Duodenal mucosa (tissue), 2 donors: ENCODE measurements around the gene MFAP2.
"Not testable (repeated sequence)": the region's sequence is repeated elsewhere in the genome, so short reads cannot be mapped to it uniquely, and the experiment has no call there.

Source experiments
- H3K27ac ChIP-seq: one replicate; pipeline ENCODE4 v1.7.0; 2013; ENCODE audit warnings: low read depth, low read length
- H3K27me3 ChIP-seq, 2 donors: one replicate each; pipeline ENCODE4 v1.7.0; 2013; ENCODE audit warnings: low read length in 2 of 2, control low read depth in 1 of 2; ENCODE audit not compliant: insufficient read depth in 2 of 2, control insufficient read depth in 1 of 2
- H3K36me3 ChIP-seq, 2 donors: one replicate each; pipeline ENCODE4 v1.7.0; 2013; ENCODE audit warnings: low read length in 2 of 2, control low read depth in 1 of 2; ENCODE audit not compliant: insufficient read depth in 2 of 2, control insufficient read depth in 1 of 2
- H3K4me1 ChIP-seq, 2 donors: one replicate each; pipeline ENCODE4 v1.7.0; 2013; ENCODE audit warnings: low read length in 2 of 2, control low read depth in 1 of 2; ENCODE audit not compliant: insufficient read depth in 2 of 2, control insufficient read depth in 1 of 2
- H3K4me3 ChIP-seq, 2 donors: one replicate each; pipeline ENCODE4 v1.7.0; 2013; ENCODE audit warnings: low read length in 2 of 2, low read depth in 1 of 2
- H3K9ac ChIP-seq, 2 donors: one replicate each; pipeline ENCODE4 v1.7.0; 2013; ENCODE audit warnings: low read length in 2 of 2, low read depth in 1 of 2
- H3K9me3 ChIP-seq, 2 donors: one replicate each; pipeline ENCODE4 v1.7.0; 2013; ENCODE audit warnings: low read length in 2 of 2, control low read depth in 1 of 2; ENCODE audit not compliant: control insufficient read depth in 1 of 2

Gene MFAP2

GRCh38 chr1:16933945-16934344 lies 46.5 kb downstream of the MFAP2 start:
- H3K9ac ChIP-seq, H3K27me3 ChIP-seq, H3K4me3 ChIP-seq, H3K36me3 ChIP-seq, H3K4me1 ChIP-seq, H3K9me3 ChIP-seq, H3K27ac ChIP-seq: not testable (repeated sequence)

DNA sequence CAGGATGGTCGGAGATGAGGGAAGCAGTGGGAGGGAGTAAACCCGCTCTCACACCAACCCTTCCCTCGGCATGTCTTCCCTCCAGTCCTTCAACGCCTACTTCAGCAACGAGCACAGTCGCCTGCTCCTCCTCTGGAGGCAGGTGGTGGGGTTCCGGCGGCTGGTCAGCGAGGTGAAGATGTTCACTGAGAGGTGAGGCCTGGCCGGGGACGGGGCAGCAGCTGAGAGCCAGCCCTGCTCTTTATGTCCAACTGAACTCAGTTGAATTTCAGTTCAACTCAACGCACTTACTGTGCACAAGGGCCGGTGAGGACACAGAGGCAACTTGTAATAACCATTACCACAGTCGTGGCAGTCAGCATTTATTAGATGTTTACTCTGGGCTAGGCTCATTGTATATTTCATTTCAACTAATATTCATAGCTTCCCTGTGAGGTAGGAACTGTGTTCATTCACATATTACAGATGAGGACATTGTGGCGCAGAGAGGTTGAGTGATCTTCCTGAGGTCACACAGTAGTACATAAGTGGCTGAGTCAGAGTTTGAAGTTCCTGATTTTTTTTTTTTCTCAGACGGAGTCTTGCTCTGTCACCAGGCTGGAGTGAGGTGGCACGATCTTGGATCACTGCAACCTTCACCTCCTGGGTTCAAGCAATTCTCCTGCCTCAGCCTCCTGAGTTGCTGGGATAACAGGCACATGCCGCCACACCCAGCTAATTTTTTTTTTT lies 49.0 kb downstream of the MFAP2 start:
- H3K27me3 ChIP-seq, H3K36me3 ChIP-seq, H3K4me3 ChIP-seq, H3K27ac ChIP-seq, H3K9ac ChIP-seq, H3K4me1 ChIP-seq, H3K9me3 ChIP-seq: not testable (repeated sequence)

GRCh38 chr1:16929146-16930041 lies 51.0 kb downstream of the MFAP2 start:
- H3K9ac ChIP-seq, H3K27ac ChIP-seq: not testable (repeated sequence)

GRCh38 chr1:16927711-16928485 lies 52.5 kb downstream of the MFAP2 start:
- Histone ChIP-seq H3K4me1 (no peaks in the 10 kb centered on the region), H3K36me3 (no peaks in the 10 kb centered on the region), H3K4me3 (no peak overlapping the region), H3K27ac (no peak overlapping the region), H3K9ac (no peak overlapping the region), H3K27me3 (no peaks in the 10 kb centered on the region), H3K9me3 (no peaks in the 10 kb centered on the region)

More at GRCh38 chr1:16929146-16930041, 51.0 kb downstream of the MFAP2 start:
- not testable (repeated sequence) for H3K36me3 ChIP-seq, H3K9me3 ChIP-seq, H3K27me3 ChIP-seq, H3K4me1 ChIP-seq, H3K4me3 ChIP-seq

GRCh38 chr1:16927256-16927655 lies 53.2 kb downstream of the MFAP2 start:
- no peaks in the 10 kb centered on the region for H3K27me3 ChIP-seq
- H3K27ac ChIP-seq = no peak overlapping the region
- no peak overlapping the region for H3K4me3 ChIP-seq
- no peaks in the 10 kb centered on the region for H3K36me3 ChIP-seq
- no peak overlapping the region for H3K9ac ChIP-seq
- no peaks in the 10 kb centered on the region for H3K4me1 ChIP-seq
- H3K9me3 ChIP-seq = no peaks in the 10 kb centered on the region

DNA sequence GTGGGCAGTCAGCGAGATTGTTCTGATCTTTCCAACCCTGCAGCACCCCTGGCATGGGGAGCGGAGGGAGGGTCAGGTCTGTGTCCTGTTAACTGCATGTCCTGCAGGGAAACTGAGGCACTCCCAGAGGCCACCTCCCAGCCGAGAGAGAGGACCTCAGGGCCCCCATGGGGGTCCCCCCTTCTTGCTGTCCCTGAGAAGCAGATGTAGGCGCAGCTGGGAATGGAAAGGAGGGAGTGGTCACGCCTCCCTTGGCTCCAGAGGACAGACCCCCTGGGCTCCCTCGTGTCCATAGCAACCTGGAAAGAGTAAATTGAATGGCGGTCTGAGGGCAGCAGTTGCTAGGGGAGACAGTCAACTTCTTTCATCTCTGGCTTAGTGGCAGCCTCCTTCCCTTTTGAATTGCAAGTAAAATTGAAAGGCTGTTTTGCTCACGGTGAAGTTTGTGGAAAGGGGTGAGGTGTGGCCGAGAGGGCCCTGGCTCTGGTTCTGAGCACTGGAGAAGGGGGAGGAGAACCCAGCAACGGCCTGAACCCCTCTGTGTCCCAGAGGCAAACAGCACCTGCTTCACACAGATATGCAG lies 53.8 kb downstream of the MFAP2 start:
- no peak overlapping the region for H3K27ac ChIP-seq
- H3K27me3 ChIP-seq = no peaks in the 10 kb centered on the region
- no peaks in the 10 kb centered on the region for H3K36me3 ChIP-seq
- no peaks in the 10 kb centered on the region for H3K9me3 ChIP-seq
- H3K4me1 ChIP-seq = peaks cover 0 to 5% of the 10 kb centered on the region in 2 donors
- no peak overlapping the region for H3K9ac ChIP-seq
- no peak overlapping the region for H3K4me3 ChIP-seq

- Histone ChIP-seq H3K9ac (no peak overlapping the region), H3K27ac (no peak overlapping the region), H3K36me3 (no peaks in the 10 kb centered on the region), H3K4me3 (no peak overlapping the region), H3K27me3 (no peaks in the 10 kb centered on the region), H3K4me1 (peaks cover 0 to 9% of the 10 kb centered on the region in 2 donors), H3K9me3 (no peaks in the 10 kb centered on the region)
These were observed 54.6 kb downstream of the MFAP2 start for GRCh38 chr1:16925635-16926490.

DNA sequence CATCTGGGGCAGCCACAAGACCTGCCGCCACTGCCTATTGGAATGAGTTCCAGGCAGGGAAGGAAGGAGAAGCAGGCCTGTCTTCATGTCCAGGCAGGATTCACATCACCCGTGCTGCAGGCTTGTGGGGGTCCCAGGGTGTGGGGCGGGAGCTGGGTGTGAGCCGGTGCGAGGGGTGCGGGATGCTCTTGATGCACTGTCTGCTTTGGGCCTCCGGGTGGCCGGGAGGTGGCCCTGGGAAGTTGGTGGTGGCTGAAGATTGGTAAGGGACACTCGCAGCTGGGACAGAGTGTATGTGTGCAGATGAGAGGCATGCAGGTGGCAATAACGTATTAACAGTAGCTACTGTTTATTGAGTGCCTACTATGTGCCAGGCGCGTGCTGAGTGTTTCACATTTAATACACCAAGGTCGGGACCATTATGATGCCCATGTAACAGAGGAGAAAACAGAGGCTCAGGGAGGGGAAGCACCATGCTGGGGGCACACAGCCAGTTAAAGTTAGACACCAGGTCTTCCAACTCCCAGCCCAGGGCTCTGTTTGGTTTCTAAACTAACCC lies 55.4 kb downstream of the MFAP2 start:
- no peaks in the 10 kb centered on the region for H3K36me3 ChIP-seq
- no peak overlapping the region for H3K9ac ChIP-seq
- no peaks in the 10 kb centered on the region for H3K9me3 ChIP-seq
- H3K4me1 ChIP-seq = peaks cover 0 to 9% of the 10 kb centered on the region in 2 donors
- H3K27ac ChIP-seq = no peak overlapping the region
- H3K27me3 ChIP-seq = no peaks in the 10 kb centered on the region
- H3K4me3 ChIP-seq = no peak overlapping the region
